H1 (cell line): ENCODE data around the gene OGFOD1. TPM values are rescaled to one million over a fixed set of nuclear protein-coding genes. Genes with fewer than 3 reads are reported as not detected.

Experiments used
- CTCF ChIA-PET: fragments of 300-600 bp; sonication (Branson Sonifier 250); formaldehyde crosslinking; loops from one replicate; lab custom pipeline; 2021; ENCODE audit not compliant: partially characterized antibody; lab: Charles Lee
- POLR2A ChIA-PET: fragments of 300-600 bp; sonication (Branson Sonifier 250); formaldehyde crosslinking; loops from one replicate; lab custom pipeline; 2021; ENCODE audit warnings: inconsistent platforms; ENCODE audit not compliant: partially characterized antibody; lab: Charles Lee
- DNase-seq, 2 experiments: peaks; one replicate each; pipeline versions ENCODE4 v3.0.0 to v3.0.0-alpha.2; 2010 to 2022; ENCODE audit warnings: low spot score in 2 of 2, low read depth in 1 of 2, mixed read lengths in 1 of 2
- FAIRE-seq: peaks from 2 replicates; lab custom pipeline; 2011; peaks lifted over from hg19 to GRCh38; lab: Jason Lieb, UNC
- H2AFZ ChIP-seq: 2 replicates; pipeline ENCODE4 v1.8.1; 2012; ENCODE audit warnings: low read length, inconsistent platforms
- H2AK5ac ChIP-seq: 2 replicates; pipeline ENCODE4 v1.6.1; 2013; ENCODE audit warnings: low read depth, low read length
- H2BK120ac ChIP-seq: replicated peaks from 2 replicates; pipeline ENCODE3; 2013; ENCODE audit warnings: low read depth, low read length, inconsistent platforms
- H2BK12ac ChIP-seq: 2 replicates; pipeline ENCODE4 v1.6.1; 2013; ENCODE audit warnings: low read depth, low read length
- H2BK15ac ChIP-seq: 2 replicates; pipeline ENCODE4 v1.6.1; 2013; ENCODE audit warnings: low read length
- H2BK20ac ChIP-seq: 2 replicates; pipeline ENCODE4 v1.6.1; 2013; ENCODE audit warnings: low read length
- H2BK5ac ChIP-seq: 2 replicates; pipeline ENCODE4 v1.6.1; 2013; ENCODE audit warnings: low read depth, low read length
- H3K14ac ChIP-seq: 2 replicates; pipeline ENCODE4 v1.6.1; 2013; ENCODE audit warnings: inconsistent platforms; ENCODE audit not compliant: insufficient read length
- H3K18ac ChIP-seq: 2 replicates; pipeline ENCODE4 v1.6.1; 2013; ENCODE audit warnings: low read length; ENCODE audit errors: extremely low read depth
- H3K23ac ChIP-seq: 2 replicates; pipeline ENCODE4 v1.6.1; 2013; ENCODE audit warnings: inconsistent platforms; ENCODE audit not compliant: insufficient read length
- H3K23me2 ChIP-seq: 2 replicates; pipeline ENCODE4 v1.6.1; 2013; ENCODE audit warnings: low read depth, low read length
- H3K27ac ChIP-seq: 2 replicates; pipeline ENCODE4 v1.6.1; 2011; ENCODE audit warnings: low read depth, low read length, inconsistent platforms
- H3K27me3 ChIP-seq, 4 experiments: replicated peaks in 1 of 4; 1 replicate in 1 of 4; 2 replicates in 3 of 4; pipeline versions ENCODE4 v1.6.1 to v1.8.1; 2011 to 2013; ENCODE audit warnings: low read length in 3 of 4, mild to moderate bottlenecking in 3 of 4, inconsistent platforms in 2 of 4, mixed read lengths in 2 of 4, moderate library complexity in 1 of 4; ENCODE audit not compliant: control insufficient read depth in 3 of 4, insufficient read depth in 3 of 4; ENCODE audit errors: extremely low read depth in 1 of 4
- H3K36me3 ChIP-seq, 4 experiments: 2 replicates each; pipeline versions ENCODE4 v1.6.1 to v1.8.1; 2011 to 2013; ENCODE audit warnings: mild to moderate bottlenecking in 4 of 4, low read length in 3 of 4, moderate library complexity in 2 of 4, control low read depth in 1 of 4, inconsistent platforms in 1 of 4; ENCODE audit not compliant: insufficient read depth in 4 of 4, control insufficient read depth in 2 of 4
- H3K4ac ChIP-seq: replicated peaks from 2 replicates; pipeline ENCODE3; 2013; ENCODE audit warnings: low read length, low read depth, mixed read lengths, inconsistent platforms; ENCODE audit not compliant: insufficient read length
- H3K4me1 ChIP-seq, 4 experiments: replicated peaks in 1 of 4; 1 replicate in 1 of 4; 2 replicates in 3 of 4; pipeline versions ENCODE4 v1.6.1 to v1.8.1; 2011 to 2013; ENCODE audit warnings: low read length in 3 of 4, inconsistent platforms in 2 of 4, mixed read lengths in 1 of 4; ENCODE audit not compliant: insufficient read depth in 4 of 4, control insufficient read depth in 3 of 4
- H3K4me2 ChIP-seq, 2 experiments: 2 replicates each; pipeline versions ENCODE4 v1.6.1 to v1.8.1; 2011 to 2013; ENCODE audit warnings: low read depth in 2 of 2, low read length in 2 of 2, control low read depth in 1 of 2, inconsistent platforms in 1 of 2, mild to moderate bottlenecking in 1 of 2; ENCODE audit not compliant: insufficient read depth in 1 of 2
- H3K4me3 ChIP-seq, 4 experiments: fragments of 200-600, 300-600 bp in 1 of 4; sonication (generic), shearing (Covaris generic), sonication (Bioruptor Twin) in 1 of 4; 2 replicates each; pipeline versions ENCODE4 v1.5.1 to v1.8.1; 2011 to 2016; ENCODE audit warnings: low read length in 4 of 4, low read depth in 3 of 4, control low read depth in 2 of 4, inconsistent platforms in 2 of 4, mild to moderate bottlenecking in 2 of 4, mixed read lengths in 1 of 4, moderate library complexity in 1 of 4; ENCODE audit not compliant: insufficient read depth in 2 of 4; ENCODE audit errors: extremely low read depth in 1 of 4
- H3K56ac ChIP-seq: replicated peaks from 2 replicates; pipeline ENCODE3; 2013; ENCODE audit warnings: low read depth, mild to moderate bottlenecking, mixed read lengths, low read length, inconsistent platforms; ENCODE audit not compliant: insufficient read length
- H3K79me1 ChIP-seq: 2 replicates; pipeline ENCODE4 v1.6.1; 2013; ENCODE audit warnings: low read depth, low read length, control low read depth
- H3K79me2 ChIP-seq, 2 experiments: 2 replicates each; pipeline versions ENCODE4 v1.6.1 to v1.8.1; 2012 to 2013; ENCODE audit warnings: low read length in 2 of 2, mild to moderate bottlenecking in 2 of 2, inconsistent platforms in 1 of 2; ENCODE audit not compliant: insufficient read depth in 2 of 2, control insufficient read depth in 1 of 2
- H3K9ac ChIP-seq, 4 experiments: replicated peaks in 1 of 4; 1 replicate in 1 of 4; 2 replicates in 3 of 4; pipeline versions ENCODE4 v1.6.1 to v1.8.1; 2011 to 2013; ENCODE audit warnings: low read depth in 3 of 4, low read length in 3 of 4, control low read depth in 2 of 4, mild to moderate bottlenecking in 2 of 4, moderate library complexity in 2 of 4, inconsistent platforms in 1 of 4; ENCODE audit errors: extremely low read depth in 1 of 4
- H3K9me3 ChIP-seq, 2 experiments: 2 replicates each; pipeline versions ENCODE4 v1.6.1 to v1.8.1; 2012 to 2013; ENCODE audit warnings: mild to moderate bottlenecking in 2 of 2, moderate library complexity in 2 of 2, control low read depth in 1 of 2, inconsistent platforms in 1 of 2, low read depth in 1 of 2, low read length in 1 of 2, mixed read lengths in 1 of 2; ENCODE audit not compliant: insufficient read depth in 2 of 2
- H4K20me1 ChIP-seq, 2 experiments: replicated peaks in 1 of 2; 2 replicates each; pipeline versions ENCODE3 to v1.8.1; 2011 to 2013; ENCODE audit warnings: inconsistent platforms in 2 of 2, low read length in 2 of 2, mild to moderate bottlenecking in 1 of 2; ENCODE audit not compliant: insufficient read depth in 2 of 2, control insufficient read depth in 1 of 2
- H4K5ac ChIP-seq: 2 replicates; pipeline ENCODE4 v1.6.1; 2013; ENCODE audit warnings: low read length, low read depth, mixed read lengths, inconsistent platforms; ENCODE audit not compliant: insufficient read length
- H4K8ac ChIP-seq: 2 replicates; pipeline ENCODE4 v1.8.0; 2013; ENCODE audit warnings: mild to moderate bottlenecking, moderate library complexity, low read length, inconsistent platforms; ENCODE audit not compliant: insufficient read depth; ENCODE audit errors: extremely low read depth
- H4K91ac ChIP-seq: replicated peaks from 2 replicates; pipeline ENCODE3; 2013; ENCODE audit warnings: low read length, mixed read lengths, inconsistent platforms; ENCODE audit not compliant: insufficient read length
- EP300 ChIP-seq, 2 experiments: IDR thresholded peaks; 1 replicate in 1 of 2; 2 replicates in 1 of 2; pipeline ENCODE4 v1.6.1; 2011 to 2012; ENCODE audit warnings: low read depth in 2 of 2, low read length in 2 of 2, mild to moderate bottlenecking in 2 of 2, borderline replicate concordance in 1 of 2, inconsistent platforms in 1 of 2, moderate library complexity in 1 of 2
- HDAC2 ChIP-seq, 2 experiments: fragments of 300-600 bp in 1 of 2; sonication (generic) in 1 of 2; IDR thresholded peaks; 2 replicates each; pipeline ENCODE4 v1.6.1; 2011 to 2012; ENCODE audit warnings: low read depth in 2 of 2, low read length in 2 of 2, mild to moderate bottlenecking in 2 of 2, moderate library complexity in 2 of 2, borderline replicate concordance in 1 of 2, inconsistent platforms in 1 of 2
- JUN ChIP-seq: IDR thresholded peaks from 2 replicates; pipeline ENCODE4 v1.6.1; 2011; ENCODE audit warnings: low read depth, mild to moderate bottlenecking, improper control_type of control experiment, low read length
- MAFK ChIP-seq: IDR thresholded peaks from 2 replicates; pipeline ENCODE4 v1.6.1; 2012; ENCODE audit warnings: low read depth, mild to moderate bottlenecking, improper control_type of control experiment, low read length
- POLR2AphosphoS5 ChIP-seq: IDR thresholded peaks from 2 replicates; pipeline ENCODE4 v1.6.1; 2011; ENCODE audit warnings: low read depth, low read length
- RFX5 ChIP-seq: IDR thresholded peaks from 2 replicates; pipeline ENCODE4 v1.6.1; 2011; ENCODE audit warnings: low read depth, low read length, improper control_type of control experiment, borderline replicate concordance
- polyA plus RNA-seq, 7 experiments: library from polyadenylated mRNA; depleted of rRNA in 3 of 7; stranded (reverse) in 5 of 7; unstranded in 2 of 7; fragments of >200 nt in 5 of 7; fragments of 200-250 nt in 2 of 7; gene quantifications; 1 replicate in 5 of 7; 2 replicates in 1 of 7; 4 replicates in 1 of 7; pipeline versions ENCODE4 v1.2.1 to v1.2.3, GENCODE V29; 2011 to 2013; ENCODE audit warnings: missing spikeins in 2 of 7, mixed read lengths in 2 of 7
- total RNA-seq: library from RNA; stranded (reverse); fragmentation: NEBNext Ultra II Directional; extraction: Animal tissue kit (Norgen Biotek cat#: 25700); gene quantifications from 2 replicates; pipeline ENCODE4 v1.2.1, GENCODE V29; 2021

Gene OGFOD1
- total and polyA plus RNA-seq, 2 of the 8 experiments (the other 6 are each of a cell fraction or from before 2014, with no cell fraction given): 24.6 to 61.4 TPM

DNA sequence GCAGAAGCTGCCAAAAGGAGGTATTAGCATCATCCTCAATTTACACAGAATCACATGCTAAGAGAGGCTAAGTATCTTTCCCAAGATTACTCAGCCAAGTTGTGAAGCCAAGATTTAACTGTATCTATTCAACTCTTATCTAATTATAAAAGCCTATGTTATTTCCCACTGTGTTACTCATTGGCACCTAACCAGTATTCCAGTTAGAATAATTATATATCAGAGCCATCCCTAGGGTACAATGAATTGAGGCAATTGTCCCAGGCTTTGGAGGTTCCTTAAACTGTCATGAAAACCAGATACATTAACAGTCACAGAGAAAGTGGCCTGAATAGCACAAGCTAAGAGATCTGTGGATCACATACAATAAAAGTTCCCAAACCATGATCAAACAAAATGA lies 15.1 kb upstream of the OGFOD1 start:
- POLR2A ChIA-PET: no interaction called here
- H2AFZ ChIP-seq: no peak overlapping the region
- H3K23ac ChIP-seq: no peak overlapping the region
- FAIRE-seq: no peak
- no peak overlapping the region for H2AK5ac ChIP-seq
- H3K56ac ChIP-seq: no peak overlapping the region
- no peak overlapping the region for H3K9ac ChIP-seq
- H3K14ac ChIP-seq: no peak overlapping the region
- H4K91ac ChIP-seq: no peak overlapping the region
- no peaks in the 10 kb centered on the region for H3K23me2 ChIP-seq
- no peak overlapping the region for H2BK120ac ChIP-seq
- H2BK5ac ChIP-seq: no peak overlapping the region
- H2BK20ac ChIP-seq: no peak overlapping the region
- DNase-seq: no peak
- no peak overlapping the region for H4K5ac ChIP-seq
- no peak overlapping the region for H3K4me3 ChIP-seq
- no peak overlapping the region for H2BK15ac ChIP-seq
- no peaks in the 10 kb centered on the region for H3K4me1 ChIP-seq
- no peak overlapping the region for H3K4ac ChIP-seq
- H4K20me1 ChIP-seq: no peaks in the 10 kb centered on the region
- peaks cover 0 to 4% of the 10 kb centered on the region in 2 experiments; a peak in 1 of 4 replicates for H3K79me2 ChIP-seq
- H3K9me3 ChIP-seq: no peaks in the 10 kb centered on the region
- no peak overlapping the region for H3K18ac ChIP-seq
- no peaks in the 10 kb centered on the region for H3K27me3 ChIP-seq
- no peaks in the 10 kb centered on the region for H3K79me1 ChIP-seq
- H2BK12ac ChIP-seq: no peak overlapping the region
- CTCF ChIA-PET: interaction anchor here (0.7 kb wide), 1 partner anchor 50 kb away, joined by 4 read pairs; no protein-coding TSS in a partner anchor
- peaks cover 14 to 61% (median 44%) of the 10 kb centered on the region in 4 experiments; a peak in 7 of 8 replicates for H3K36me3 ChIP-seq
- no peak overlapping the region for H4K8ac ChIP-seq
- H3K27ac ChIP-seq: no peak overlapping the region
- no peak overlapping the region for H3K4me2 ChIP-seq
- TF ChIP-seq RFX5 (no peak), JUN (no peak), POLR2AphosphoS5 (no peak), EP300 (IDR thresholded peaks at IDR 0.05; ENCODE audit: borderline replicate concordance in 1 of 2, low read depth in 2 of 2, low read length in 2 of 2) (no peak), HDAC2 (IDR thresholded peaks at IDR 0.05; ENCODE audit: borderline replicate concordance in 1 of 2, low read depth in 2 of 2, low read length in 2 of 2) (no peak), MAFK (no peak)
